Ectodermal cell (in vitro differentiated cells): ENCODE results near the gene HAP1.
"Not testable (repeated sequence)": the region's sequence is repeated elsewhere in the genome, so short reads cannot be mapped to it uniquely, and the experiment has no call there.

ENCODE experiments used
- H3K27ac ChIP-seq: 2 replicates; pipeline ENCODE4 v1.7.0; 2013; ENCODE audit warnings: mild to moderate bottlenecking, low read depth, low read length; ENCODE audit not compliant: insufficient read depth, poor library complexity, severe bottlenecking
- H3K27me3 ChIP-seq: 2 replicates; pipeline ENCODE4 v1.7.0; 2013; ENCODE audit warnings: mild to moderate bottlenecking, low read length; ENCODE audit not compliant: insufficient read depth, control insufficient read depth, poor library complexity, severe bottlenecking
- H3K36me3 ChIP-seq: one replicate; pipeline ENCODE4 v1.7.0; 2013; ENCODE audit warnings: low read length; ENCODE audit not compliant: control insufficient read depth, insufficient read depth
- H3K4me1 ChIP-seq: one replicate; pipeline ENCODE4 v1.7.0; 2013; ENCODE audit warnings: low read length; ENCODE audit not compliant: control insufficient read depth, insufficient read depth
- H3K4me3 ChIP-seq: 2 replicates; pipeline ENCODE4 v1.7.0; 2013; ENCODE audit warnings: low read depth, low read length, control low read depth; ENCODE audit not compliant: insufficient read depth
- H3K9me3 ChIP-seq: 2 replicates; pipeline ENCODE4 v1.7.0; 2013; ENCODE audit warnings: mild to moderate bottlenecking, low read length, moderate library complexity; ENCODE audit not compliant: control insufficient read depth
- WGBS, 2 experiments: methylation state at CpG; one replicate each; pipeline ENCODE4 v1.1.7; 2013; ENCODE audit warnings: missing lambda C conversion rate in 2 of 2; 5-methylcytosine and 5-hydroxymethylcytosine counted together

The HAP1 gene

DNA sequence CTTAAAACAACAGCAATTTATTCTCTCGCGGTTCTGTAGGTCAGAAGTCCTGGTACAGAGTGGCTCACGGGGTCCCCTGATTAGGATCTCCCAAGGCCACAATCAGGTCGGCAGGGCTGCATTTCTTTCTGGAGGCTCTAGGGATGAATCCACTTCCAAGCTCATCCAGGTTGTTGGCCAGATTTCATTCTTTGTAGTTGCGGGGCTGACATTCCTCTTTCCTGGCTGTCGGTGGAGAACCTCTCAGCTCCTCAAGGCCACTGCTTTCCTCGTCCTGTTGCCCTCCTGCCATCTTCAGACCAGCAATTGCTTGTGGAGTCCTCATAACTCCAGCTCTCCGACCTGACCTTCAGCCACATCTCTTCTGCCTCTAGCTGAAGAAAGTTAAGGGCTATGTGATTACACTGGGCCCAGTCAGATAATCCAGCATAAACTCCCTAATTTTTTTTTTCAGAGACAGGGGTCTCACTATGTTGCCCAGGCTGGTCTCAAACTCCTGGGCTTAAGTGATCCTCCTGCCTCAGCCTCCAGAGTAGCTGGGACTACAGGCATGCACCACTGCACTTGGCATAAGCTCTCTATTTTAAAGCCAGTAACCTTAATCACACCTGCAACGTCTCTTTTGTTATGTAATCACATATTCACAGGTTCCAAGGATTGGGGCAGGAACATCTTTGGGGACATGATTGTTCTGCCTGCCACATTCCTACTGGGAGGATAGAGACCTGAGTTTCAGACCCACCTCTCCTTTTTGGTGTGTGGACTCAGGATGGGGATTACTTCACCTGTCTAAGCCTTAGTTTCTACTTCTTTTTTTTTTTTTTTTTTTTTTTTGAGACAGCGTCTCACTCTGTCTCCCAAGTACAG is 26.4 kb downstream of the HAP1 start:
- no peak overlapping the region for H3K27ac ChIP-seq
- no peak overlapping the region for H3K4me3 ChIP-seq
- no peaks in the 10 kb centered on the region for H3K36me3 ChIP-seq
- H3K27me3 ChIP-seq, result peaks cover 63% of the 10 kb centered on the region
- H3K4me1 ChIP-seq, result peaks cover 5% of the 10 kb centered on the region
- 79 to 80% methylated on average over 10 of the region's 10 CpGs for WGBS, 2 experiments
- no peaks in the 10 kb centered on the region for H3K9me3 ChIP-seq

DNA sequence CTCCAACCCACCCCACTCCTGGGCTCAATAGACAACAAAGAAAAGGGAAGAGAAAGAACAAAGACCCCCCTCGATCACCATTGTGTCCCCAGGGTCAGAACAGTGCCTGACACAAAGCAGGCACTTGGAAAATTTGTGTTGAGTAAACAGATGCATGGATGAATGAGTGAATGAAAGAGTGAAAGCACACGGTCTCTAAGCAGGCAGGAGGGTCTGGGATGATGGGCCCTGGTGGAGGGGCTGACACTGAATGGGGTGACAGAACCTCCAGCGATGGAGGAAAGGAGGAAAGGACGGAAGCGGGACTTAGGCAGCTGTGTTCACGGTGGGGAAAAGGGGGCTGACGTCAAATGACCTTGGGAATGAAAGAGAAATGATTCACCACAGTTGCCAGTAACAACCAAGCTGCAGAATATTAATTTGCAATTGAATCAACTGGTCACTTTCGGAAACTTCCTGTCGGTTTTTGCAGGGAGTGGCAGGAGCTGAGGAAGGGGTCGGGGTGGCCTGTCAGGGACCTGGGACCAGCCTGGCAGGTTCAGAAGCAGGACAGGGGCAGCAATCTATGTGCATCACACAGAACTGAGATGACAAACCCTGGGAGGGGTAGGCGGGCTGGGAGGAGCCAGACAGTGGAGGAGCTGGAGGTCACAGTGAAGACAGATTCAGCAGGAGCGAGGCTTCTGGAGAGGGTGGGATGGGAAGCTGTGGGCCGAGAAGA is 29.0 kb downstream of the HAP1 start:
- no peaks in the 10 kb centered on the region for H3K9me3 ChIP-seq
- no peak overlapping the region for H3K4me3 ChIP-seq
- no peaks in the 10 kb centered on the region for H3K36me3 ChIP-seq
- no peak overlapping the region for H3K27ac ChIP-seq
- peaks cover 5% of the 10 kb centered on the region for H3K4me1 ChIP-seq
- 18 to 20% methylated on average over 13 of the region's 13 CpGs for WGBS, 2 experiments
- H3K27me3 ChIP-seq, result peaks cover 49% of the 10 kb centered on the region

GRCh38 chr17:41702712-41703111 is 31.7 kb downstream of the HAP1 start:
- 92 to 97% methylated on average over 8 of the region's 8 CpGs for WGBS, 2 experiments
- H3K4me1 ChIP-seq, result peaks cover 5% of the 10 kb centered on the region
- H3K27me3 ChIP-seq, result peaks cover 28% of the 10 kb centered on the region
- H3K27ac ChIP-seq, result no peak overlapping the region
- H3K36me3 ChIP-seq, result no peaks in the 10 kb centered on the region
- H3K9me3 ChIP-seq, result no peaks in the 10 kb centered on the region
- H3K4me3 ChIP-seq, result no peak overlapping the region

- H3K9me3 ChIP-seq, H3K4me1 ChIP-seq, H3K27ac ChIP-seq, H3K4me3 ChIP-seq, H3K36me3 ChIP-seq: not testable (repeated sequence)
- WGBS, 2 experiments, result 89 to 90% methylated on average over 3 of the region's 3 CpGs
- H3K27me3 ChIP-seq, result peaks cover 19% of the 10 kb centered on the region
Measured at GRCh38 chr17:41700843-41701242, 33.6 kb downstream of the HAP1 start.

DNA sequence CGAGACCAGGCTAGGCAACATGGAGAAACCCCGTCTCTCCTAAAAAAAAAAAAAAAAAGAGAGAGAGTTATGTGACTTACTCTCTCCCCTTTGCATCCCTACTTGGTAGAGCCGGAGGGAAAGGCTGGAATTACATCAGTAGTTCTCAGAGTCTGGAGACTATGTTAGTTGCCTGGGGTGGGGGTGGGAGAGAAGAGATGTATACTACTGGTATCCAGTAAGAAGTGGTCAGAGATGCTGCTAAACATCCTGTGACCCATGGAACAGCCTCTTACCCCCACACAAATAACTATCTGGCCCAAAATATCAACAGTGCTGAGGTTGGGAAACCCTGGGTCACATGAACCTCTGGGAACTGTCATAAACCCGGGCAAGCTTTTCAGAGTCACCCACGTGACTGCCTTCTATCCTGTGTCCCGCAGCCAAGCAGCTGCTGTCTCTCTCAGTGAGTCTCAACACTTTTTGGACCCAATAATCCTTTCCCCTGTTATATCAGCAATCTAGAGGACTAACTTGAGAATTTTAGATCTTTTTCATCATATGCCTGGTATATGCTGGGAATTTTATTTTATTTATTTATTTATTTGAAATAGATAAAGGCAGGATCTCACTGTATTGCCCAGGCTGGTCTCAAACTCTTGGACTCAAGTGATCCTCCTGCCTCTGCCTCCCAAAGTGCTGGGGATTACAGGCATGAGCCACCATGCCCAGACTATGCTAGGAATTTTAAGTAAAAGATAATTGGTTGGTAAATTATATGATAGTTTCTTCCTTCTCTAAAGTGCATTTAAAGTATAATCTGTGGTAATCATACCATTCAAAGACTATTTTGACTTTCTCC is 37.1 kb downstream of the HAP1 start:
- no peak overlapping the region for H3K4me3 ChIP-seq
- WGBS, 2 experiments, result 83 to 85% methylated on average over 5 to 6 of the region's 6 CpGs
- H3K9me3 ChIP-seq, result no peaks in the 10 kb centered on the region
- H3K36me3 ChIP-seq, result peaks cover 9% of the 10 kb centered on the region
- H3K4me1 ChIP-seq, result no peaks in the 10 kb centered on the region
- no peaks in the 10 kb centered on the region for H3K27me3 ChIP-seq
- no peak overlapping the region for H3K27ac ChIP-seq

DNA sequence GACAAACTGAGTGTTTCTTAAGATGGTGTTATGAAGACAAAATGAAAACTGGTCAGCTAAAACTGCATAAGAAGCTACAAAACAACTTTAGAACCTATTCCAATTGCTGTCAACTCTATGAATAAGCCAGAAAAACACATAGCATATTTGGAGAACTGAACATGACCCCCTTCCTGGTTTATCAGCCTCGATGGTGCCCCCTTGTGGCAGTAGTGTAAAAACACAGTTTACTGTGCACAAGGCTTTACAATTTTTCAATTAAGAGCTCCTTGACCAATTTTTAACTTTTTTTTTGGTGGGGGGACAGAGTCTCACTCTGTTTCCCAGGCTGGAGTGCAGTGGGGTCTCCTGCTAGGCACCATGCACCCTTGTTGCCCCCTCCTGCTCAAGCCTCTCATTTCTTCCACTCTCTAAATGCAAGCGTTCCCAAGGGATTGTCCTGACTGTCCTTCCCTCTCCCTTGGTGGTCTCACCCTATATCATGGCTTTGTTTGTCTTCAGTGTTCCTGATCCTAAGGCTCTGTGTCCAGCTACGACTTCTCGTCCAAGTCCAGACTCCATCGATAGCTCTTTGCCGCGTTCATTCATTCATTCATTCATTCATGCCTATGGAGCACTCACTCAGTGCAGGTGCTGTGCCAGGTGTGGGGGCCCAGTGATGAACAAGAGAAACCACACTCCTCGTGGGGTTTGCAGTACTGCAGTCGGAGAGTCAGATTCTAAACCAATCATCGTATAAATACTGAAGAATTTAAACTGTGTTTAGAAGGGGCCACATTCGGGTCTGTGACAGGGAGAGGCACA is 38.3 kb downstream of the HAP1 start:
- Histone ChIP-seq H3K36me3 (peaks cover 19% of the 10 kb centered on the region), H3K27ac (no peak overlapping the region), H3K9me3 (no peaks in the 10 kb centered on the region), H3K4me1 (no peaks in the 10 kb centered on the region), H3K4me3 (no peak overlapping the region), H3K27me3 (no peaks in the 10 kb centered on the region)
- WGBS, 2 experiments, result 70 to 74% methylated on average over 11 of the region's 11 CpGs

- Histone ChIP-seq H3K9me3 (no peaks in the 10 kb centered on the region), H3K27ac (no peak overlapping the region), H3K4me1 (no peaks in the 10 kb centered on the region), H3K4me3 (no peak overlapping the region), H3K27me3 (no peaks in the 10 kb centered on the region), H3K36me3 (peaks cover 29% of the 10 kb centered on the region)
- WGBS, 2 experiments, result 93 to 95% methylated on average over 7 of the region's 7 CpGs
Measured at GRCh38 chr17:41695134-41695661, 39.2 kb downstream of the HAP1 start.

DNA sequence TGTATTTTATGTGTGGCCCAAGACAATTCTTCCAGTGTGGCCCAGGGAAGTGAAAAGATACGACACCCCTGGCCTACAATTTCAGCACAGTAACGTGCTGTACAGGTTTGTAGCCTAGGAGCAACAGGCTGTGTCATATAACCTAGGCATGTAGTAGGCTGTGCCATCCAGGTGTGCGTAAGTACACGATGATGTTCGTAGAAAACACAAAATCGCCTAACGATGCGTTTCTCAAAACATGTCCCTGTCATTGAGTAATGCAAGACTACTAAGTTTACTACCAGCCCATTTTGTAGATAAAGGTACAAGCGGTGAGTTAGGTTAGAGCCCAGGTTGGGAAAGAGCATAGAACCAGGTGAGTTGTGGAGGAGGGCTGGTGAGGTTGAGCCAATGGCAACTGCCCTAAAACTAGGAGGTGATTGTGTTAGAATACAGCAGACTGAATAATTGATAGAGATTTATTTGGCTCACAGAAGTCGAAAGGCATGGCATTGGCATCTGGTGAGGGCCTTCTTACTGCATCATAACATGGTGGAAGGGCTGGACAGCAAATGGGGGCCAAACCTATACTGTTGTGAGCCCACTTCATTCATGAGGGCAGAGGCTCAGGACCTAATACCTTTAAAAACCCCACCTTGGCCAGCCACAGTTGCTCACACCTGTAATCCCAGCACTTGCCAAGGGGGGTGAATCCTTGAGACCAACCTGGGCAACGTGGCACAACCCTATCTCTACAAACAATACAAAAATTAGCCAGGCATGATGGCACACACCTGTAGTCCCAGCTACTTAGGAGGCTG is 41.5 kb downstream of the HAP1 start:
- H3K4me1 ChIP-seq, result no peaks in the 10 kb centered on the region
- H3K9me3 ChIP-seq, result no peaks in the 10 kb centered on the region
- WGBS, 2 experiments, result 95 to 96% methylated on average over 11 of the region's 11 CpGs
- H3K27me3 ChIP-seq, result no peaks in the 10 kb centered on the region
- peaks cover 32% of the 10 kb centered on the region for H3K36me3 ChIP-seq
- H3K4me3 ChIP-seq, result no peak overlapping the region
- H3K27ac ChIP-seq, result no peak overlapping the region
